ENCODE results near the gene C2orf68. TPM values are rescaled to one million over a fixed set of nuclear protein-coding genes. Genes with fewer than 3 reads are reported as not detected.

The C2orf68 gene
- total and polyA plus RNA-seq, 2 of the 13 experiments (the other 11 are each of a cell fraction or from before 2014, with no cell fraction given) = 47.1 to 77.4 TPM

DNA sequence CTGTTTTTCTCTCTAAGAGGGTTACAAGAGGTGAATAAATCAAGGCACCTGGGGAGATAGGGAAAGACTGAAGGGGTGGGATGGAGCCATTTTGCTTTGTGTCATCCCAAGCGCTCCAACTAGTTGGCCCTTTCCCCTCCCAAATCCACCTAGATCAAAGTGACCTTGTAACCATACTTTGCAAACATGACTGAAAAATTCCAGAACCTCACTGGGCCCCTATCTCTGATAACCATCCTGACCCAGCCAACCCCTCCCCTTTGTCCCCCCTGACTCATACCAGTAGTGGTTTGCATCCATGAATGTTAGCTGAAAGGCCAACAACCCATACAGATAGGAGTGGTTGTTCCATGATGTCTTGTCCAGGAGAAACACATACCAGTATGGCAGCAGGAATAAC, 53.7 kb downstream of the C2orf68 start:
- Histone ChIP-seq H3K27ac (ENCODE audit: extremely low read length, insufficient read depth, low read length) (peak overlapping the region; percentile 52), H3K79me2 (ENCODE audit: insufficient read depth, low read length) (peaks cover 41% of the 10 kb centered on the region), H4K20me1 (ENCODE audit: insufficient read depth, low read length) (peaks cover 6% of the 10 kb centered on the region; the same call in 1 of the 2 replicates), H3K9me3 (ENCODE audit: low read length) (no peaks in the 10 kb centered on the region), H3K4me2 (ENCODE audit: low read depth, low read length) (peak overlapping the region; percentile 96), H3K36me3 (replicated peaks in 1 of 2; ENCODE audit: control insufficient read depth in 1 of 2, insufficient read depth in 2 of 2, low read length in 2 of 2) (peaks cover 21 to 54% of the 10 kb centered on the region in 2 experiments), H2AFZ (ENCODE audit: low read length) (peak overlapping the region; percentile 7), H3K27me3 (ENCODE audit: control insufficient read depth in 1 of 2, insufficient read depth in 2 of 2, low read length in 2 of 2) (peaks cover 0 to 4% of the 10 kb centered on the region in 2 experiments; a peak in 1 of 5 replicates), H3K4me1 (ENCODE audit: insufficient read depth, low read length) (peaks cover 43% of the 10 kb centered on the region), H3K4me3 (replicated peaks in 1 of 3; ENCODE audit: insufficient read depth in 1 of 3, low read depth in 2 of 3, low read length in 3 of 3) (no peak overlapping the region), H3K9ac (ENCODE audit: insufficient read depth, low read depth, low read length) (no peak overlapping the region; the same call in 1 of the 2 replicates)
- intact Hi-C loops (cut with micrococcal nuclease; ENCODE audit: unreplicated experiment) (loop anchor here (2.0 kb wide), 1 partner anchor 27 kb away; the partner anchor contains the start of gene VAMP5), in situ Hi-C loops (cut with HindIII; ENCODE audit: extremely low pct_ligation_motif_present, low pct_unique_long_range_greater_than_20kb) (no loop called here)
- BruUV-seq (replicated peaks) = no TSS peak
- peak; percentile 12 for ATAC-seq
- CTCF ChIA-PET (ENCODE audit: low intra/inter-chr PET ratio, low total read pairs) = no interaction called here
- DNase-seq (ENCODE audit: low spot score) = peak; percentile 91
- FAIRE-seq = peak; percentile 81
- 79% methylated on average over 1 of the region's 1 CpG for WGBS (ENCODE audit: low lambda C conversion rate)
- POLR2A ChIA-PET = interaction anchor here (1.0 to 20.8 kb wide), 14 partner anchors 9 to 233 kb away, joined by 3 to 645 read pairs (median 20); partner anchors contain the start of genes C2orf68, ELMOD3, MAT2A and RETSAT
- peak; percentile 32; the same call in 1 of the 2 replicates for TF ChIP-seq SOX5 (CRISPR knock-in tag; IDR thresholded peaks at IDR 0.05; ENCODE audit: borderline replicate concordance)
- 0 out of 2 replicates have a peak, but pooled peaks have one; percentile 44 for TF ChIP-seq SSRP1 (CRISPR knock-in tag; IDR thresholded peaks at IDR 0.05)
- 0 out of 2 replicates have a peak, but pooled peaks have one; percentile 33 for TF ChIP-seq KDM6A (CRISPR knock-in tag; IDR thresholded peaks at IDR 0.05; ENCODE audit: low read depth)
- peak; percentile 17 for TF ChIP-seq XRCC5 (optimal IDR thresholded peaks at IDR 0.05; ENCODE audit: low read length)
- TF ChIP-seq KLF15 (CRISPR knock-in tag; IDR thresholded peaks at IDR 0.05; ENCODE audit: borderline replicate concordance) = peak; percentile 39; the same call in 1 of the 2 replicates
- peak; percentile 52; the same call in 1 of the 2 replicates for TF ChIP-seq SAP130 (CRISPR knock-in tag; IDR thresholded peaks at IDR 0.05; ENCODE audit: low read depth)
- TF ChIP-seq ZNF567 (CRISPR knock-in tag; IDR thresholded peaks at IDR 0.05; ENCODE audit: borderline replicate concordance) = no peak
- no peak for TF ChIP-seq MTF2 (CRISPR knock-in tag; IDR thresholded peaks at IDR 0.05; ENCODE audit: borderline replicate concordance)
- TF ChIP-seq ZNF12 (CRISPR knock-in tag; IDR thresholded peaks at IDR 0.05) = no peak
- peak; percentile 67 for TF ChIP-seq TEAD3 (CRISPR knock-in tag; optimal IDR thresholded peaks at IDR 0.05; ENCODE audit: borderline replicate concordance)
- TF ChIP-seq, protein P1, sequence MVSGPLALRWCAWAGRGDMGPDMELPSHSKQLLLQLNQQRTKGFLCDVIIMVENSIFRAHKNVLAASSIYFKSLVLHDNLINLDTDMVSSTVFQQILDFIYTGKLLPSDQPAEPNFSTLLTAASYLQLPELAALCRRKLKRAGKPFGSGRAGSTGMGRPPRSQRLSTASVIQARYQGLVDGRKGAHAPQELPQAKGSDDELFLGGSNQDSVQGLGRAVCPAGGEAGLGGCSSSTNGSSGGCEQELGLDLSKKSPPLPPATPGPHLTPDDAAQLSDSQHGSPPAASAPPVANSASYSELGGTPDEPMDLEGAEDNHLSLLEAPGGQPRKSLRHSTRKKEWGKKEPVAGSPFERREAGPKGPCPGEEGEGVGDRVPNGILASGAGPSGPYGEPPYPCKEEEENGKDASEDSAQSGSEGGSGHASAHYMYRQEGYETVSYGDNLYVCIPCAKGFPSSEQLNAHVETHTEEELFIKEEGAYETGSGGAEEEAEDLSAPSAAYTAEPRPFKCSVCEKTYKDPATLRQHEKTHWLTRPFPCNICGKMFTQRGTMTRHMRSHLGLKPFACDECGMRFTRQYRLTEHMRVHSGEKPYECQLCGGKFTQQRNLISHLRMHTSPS (CRISPR knock-in tag; IDR thresholded peaks at IDR 0.05; ENCODE audit: low read depth) = no peak
- TF ChIP-seq NR2C2 (CRISPR knock-in tag; IDR thresholded peaks at IDR 0.05; ENCODE audit: borderline replicate concordance) = peak; percentile 38; the same call in 1 of the 2 replicates
- TF ChIP-seq GATAD1 (CRISPR knock-in tag; IDR thresholded peaks at IDR 0.05) = 0 out of 2 replicates have a peak, but pooled peaks have one; percentile 28
- no peak for TF ChIP-seq SOX6 (IDR thresholded peaks at IDR 0.05)
- peak; percentile 83 for TF ChIP-seq SOX6 (CRISPR knock-in tag; IDR thresholded peaks at IDR 0.05)
- TF ChIP-seq, protein P2, sequence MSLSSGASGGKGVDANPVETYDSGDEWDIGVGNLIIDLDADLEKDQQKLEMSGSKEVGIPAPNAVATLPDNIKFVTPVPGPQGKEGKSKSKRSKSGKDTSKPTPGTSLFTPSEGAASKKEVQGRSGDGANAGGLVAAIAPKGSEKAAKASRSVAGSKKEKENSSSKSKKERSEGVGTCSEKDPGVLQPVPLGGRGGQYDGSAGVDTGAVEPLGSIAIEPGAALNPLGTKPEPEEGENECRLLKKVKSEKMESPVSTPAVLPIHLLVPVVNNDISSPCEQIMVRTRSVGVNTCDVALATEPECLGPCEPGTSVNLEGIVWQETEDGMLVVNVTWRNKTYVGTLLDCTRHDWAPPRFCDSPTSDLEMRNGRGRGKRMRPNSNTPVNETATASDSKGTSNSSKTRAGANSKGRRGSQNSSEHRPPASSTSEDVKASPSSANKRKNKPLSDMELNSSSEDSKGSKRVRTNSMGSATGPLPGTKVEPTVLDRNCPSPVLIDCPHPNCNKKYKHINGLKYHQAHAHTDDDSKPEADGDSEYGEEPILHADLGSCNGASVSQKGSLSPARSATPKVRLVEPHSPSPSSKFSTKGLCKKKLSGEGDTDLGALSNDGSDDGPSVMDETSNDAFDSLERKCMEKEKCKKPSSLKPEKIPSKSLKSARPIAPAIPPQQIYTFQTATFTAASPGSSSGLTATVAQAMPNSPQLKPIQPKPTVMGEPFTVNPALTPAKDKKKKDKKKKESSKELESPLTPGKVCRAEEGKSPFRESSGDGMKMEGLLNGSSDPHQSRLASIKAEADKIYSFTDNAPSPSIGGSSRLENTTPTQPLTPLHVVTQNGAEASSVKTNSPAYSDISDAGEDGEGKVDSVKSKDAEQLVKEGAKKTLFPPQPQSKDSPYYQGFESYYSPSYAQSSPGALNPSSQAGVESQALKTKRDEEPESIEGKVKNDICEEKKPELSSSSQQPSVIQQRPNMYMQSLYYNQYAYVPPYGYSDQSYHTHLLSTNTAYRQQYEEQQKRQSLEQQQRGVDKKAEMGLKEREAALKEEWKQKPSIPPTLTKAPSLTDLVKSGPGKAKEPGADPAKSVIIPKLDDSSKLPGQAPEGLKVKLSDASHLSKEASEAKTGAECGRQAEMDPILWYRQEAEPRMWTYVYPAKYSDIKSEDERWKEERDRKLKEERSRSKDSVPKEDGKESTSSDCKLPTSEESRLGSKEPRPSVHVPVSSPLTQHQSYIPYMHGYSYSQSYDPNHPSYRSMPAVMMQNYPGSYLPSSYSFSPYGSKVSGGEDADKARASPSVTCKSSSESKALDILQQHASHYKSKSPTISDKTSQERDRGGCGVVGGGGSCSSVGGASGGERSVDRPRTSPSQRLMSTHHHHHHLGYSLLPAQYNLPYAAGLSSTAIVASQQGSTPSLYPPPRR (CRISPR knock-in tag; IDR thresholded peaks at IDR 0.05; ENCODE audit: borderline replicate concordance) = peak; percentile 66; the same call in 1 of the 2 replicates
- no peak for TF ChIP-seq ZBTB1 (CRISPR knock-in tag; IDR thresholded peaks at IDR 0.05; ENCODE audit: borderline replicate concordance)
- TF ChIP-seq ZNF619 (CRISPR knock-in tag; IDR thresholded peaks at IDR 0.05) = no peak
- TF ChIP-seq POLR2AphosphoS5 (IDR thresholded peaks at IDR 0.05; ENCODE audit: low read depth, low read length) = peak; percentile 28; the same call in 1 of the 2 replicates
- no peak for TF ChIP-seq ZNF274 (CRISPR knock-in tag; IDR thresholded peaks at IDR 0.05)
